ENCODE results near the gene IL17RD.

DNA sequence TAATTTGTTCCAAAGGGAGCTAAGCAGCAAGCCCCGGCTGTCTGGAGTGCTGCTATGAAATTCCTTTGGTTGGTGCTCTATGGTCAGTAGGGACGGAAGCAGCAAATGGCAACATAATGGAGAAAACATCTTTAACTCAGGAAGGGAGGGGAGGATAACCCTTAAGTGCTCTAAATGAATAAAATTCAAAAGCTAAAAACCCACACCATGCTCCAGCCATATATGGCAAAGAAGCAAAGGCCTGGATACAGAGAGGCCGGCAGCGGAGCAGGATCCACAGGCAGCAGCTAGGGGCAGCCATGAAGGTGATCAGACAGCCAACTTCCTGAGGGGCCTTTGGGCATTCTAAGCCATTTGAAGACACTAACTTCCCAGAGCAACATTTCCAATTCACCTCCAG is 38.9 kb downstream of the IL17RD start:
- TF ChIP-seq, protein P1, sequence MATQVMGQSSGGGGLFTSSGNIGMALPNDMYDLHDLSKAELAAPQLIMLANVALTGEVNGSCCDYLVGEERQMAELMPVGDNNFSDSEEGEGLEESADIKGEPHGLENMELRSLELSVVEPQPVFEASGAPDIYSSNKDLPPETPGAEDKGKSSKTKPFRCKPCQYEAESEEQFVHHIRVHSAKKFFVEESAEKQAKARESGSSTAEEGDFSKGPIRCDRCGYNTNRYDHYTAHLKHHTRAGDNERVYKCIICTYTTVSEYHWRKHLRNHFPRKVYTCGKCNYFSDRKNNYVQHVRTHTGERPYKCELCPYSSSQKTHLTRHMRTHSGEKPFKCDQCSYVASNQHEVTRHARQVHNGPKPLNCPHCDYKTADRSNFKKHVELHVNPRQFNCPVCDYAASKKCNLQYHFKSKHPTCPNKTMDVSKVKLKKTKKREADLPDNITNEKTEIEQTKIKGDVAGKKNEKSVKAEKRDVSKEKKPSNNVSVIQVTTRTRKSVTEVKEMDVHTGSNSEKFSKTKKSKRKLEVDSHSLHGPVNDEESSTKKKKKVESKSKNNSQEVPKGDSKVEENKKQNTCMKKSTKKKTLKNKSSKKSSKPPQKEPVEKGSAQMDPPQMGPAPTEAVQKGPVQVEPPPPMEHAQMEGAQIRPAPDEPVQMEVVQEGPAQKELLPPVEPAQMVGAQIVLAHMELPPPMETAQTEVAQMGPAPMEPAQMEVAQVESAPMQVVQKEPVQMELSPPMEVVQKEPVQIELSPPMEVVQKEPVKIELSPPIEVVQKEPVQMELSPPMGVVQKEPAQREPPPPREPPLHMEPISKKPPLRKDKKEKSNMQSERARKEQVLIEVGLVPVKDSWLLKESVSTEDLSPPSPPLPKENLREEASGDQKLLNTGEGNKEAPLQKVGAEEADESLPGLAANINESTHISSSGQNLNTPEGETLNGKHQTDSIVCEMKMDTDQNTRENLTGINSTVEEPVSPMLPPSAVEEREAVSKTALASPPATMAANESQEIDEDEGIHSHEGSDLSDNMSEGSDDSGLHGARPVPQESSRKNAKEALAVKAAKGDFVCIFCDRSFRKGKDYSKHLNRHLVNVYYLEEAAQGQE (IDR thresholded peaks at IDR 0.05; ENCODE audit: low read depth, low read length): no peak
- TF ChIP-seq, protein P2, sequence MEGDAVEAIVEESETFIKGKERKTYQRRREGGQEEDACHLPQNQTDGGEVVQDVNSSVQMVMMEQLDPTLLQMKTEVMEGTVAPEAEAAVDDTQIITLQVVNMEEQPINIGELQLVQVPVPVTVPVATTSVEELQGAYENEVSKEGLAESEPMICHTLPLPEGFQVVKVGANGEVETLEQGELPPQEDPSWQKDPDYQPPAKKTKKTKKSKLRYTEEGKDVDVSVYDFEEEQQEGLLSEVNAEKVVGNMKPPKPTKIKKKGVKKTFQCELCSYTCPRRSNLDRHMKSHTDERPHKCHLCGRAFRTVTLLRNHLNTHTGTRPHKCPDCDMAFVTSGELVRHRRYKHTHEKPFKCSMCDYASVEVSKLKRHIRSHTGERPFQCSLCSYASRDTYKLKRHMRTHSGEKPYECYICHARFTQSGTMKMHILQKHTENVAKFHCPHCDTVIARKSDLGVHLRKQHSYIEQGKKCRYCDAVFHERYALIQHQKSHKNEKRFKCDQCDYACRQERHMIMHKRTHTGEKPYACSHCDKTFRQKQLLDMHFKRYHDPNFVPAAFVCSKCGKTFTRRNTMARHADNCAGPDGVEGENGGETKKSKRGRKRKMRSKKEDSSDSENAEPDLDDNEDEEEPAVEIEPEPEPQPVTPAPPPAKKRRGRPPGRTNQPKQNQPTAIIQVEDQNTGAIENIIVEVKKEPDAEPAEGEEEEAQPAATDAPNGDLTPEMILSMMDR (IDR thresholded peaks at IDR 0.05): no peak
- TF ChIP-seq SMC3 (IDR thresholded peaks at IDR 0.05; ENCODE audit: low read depth, low read length) (no peak), EP300 (IDR thresholded peaks at IDR 0.05; ENCODE audit: borderline replicate concordance in 1 of 2, low read depth in 1 of 2, low read length in 1 of 2) (no peak), YY1 (IDR thresholded peaks at IDR 0.05; ENCODE audit: low read depth) (no peak), FOXM1 (IDR thresholded peaks at IDR 0.05; ENCODE audit: low read depth) (no peak), POLR2AphosphoS5 (IDR thresholded peaks at IDR 0.05; ENCODE audit: low read depth, low read length) (no peak)

Measured in SK-N-SH (cell line).